Umbilical cord (tissue), 2 donors: ENCODE data around the gene TMEM229B. TPM values are rescaled to one million over a fixed set of nuclear protein-coding genes. Genes with fewer than 3 reads are reported as not detected.
A peak's percentile ranks its signal among the peaks of the same experiment; 100 is the strongest.
"Not testable (repeated sequence)": the region's sequence is repeated elsewhere in the genome, so short reads cannot be mapped to it uniquely, and the experiment has no call there.

Experiments used
- DNase-seq: peaks from one replicate; pipeline ENCODE4 v3.0.0-alpha.2; 2015; ENCODE audit warnings: low spot score
- total RNA-seq: library from RNA; depleted of rRNA; stranded (reverse); fragments of >200 nt; gene quantifications from one replicate; pipeline ENCODE4 v1.2.3, GENCODE V29; 2014; ENCODE audit warnings: low replicate concordance; ENCODE audit not compliant: insufficient read depth

The TMEM229B gene
- total RNA-seq, 1 donor from 2014 or later = 1.9 TPM

GRCh38 chr14:67457782-67458181 lies 30.7 kb downstream of the TMEM229B start:
- no peak for DNase-seq

- no peak for DNase-seq
These were observed 31.8 kb downstream of the TMEM229B start for GRCh38 chr14:67456732-67457131.

GRCh38 chr14:67453575-67454300 lies 34.8 kb downstream of the TMEM229B start:
- no peak for DNase-seq

GRCh38 chr14:67451667-67452066 lies 36.9 kb downstream of the TMEM229B start:
- DNase-seq = not testable (repeated sequence)

GRCh38 chr14:67449096-67449495 lies 39.4 kb downstream of the TMEM229B start:
- DNase-seq = no peak

GRCh38 chr14:67447033-67447381 lies 41.5 kb downstream of the TMEM229B start:
- no peak for DNase-seq

- DNase-seq = peak; percentile 44
These were observed 42.0 kb downstream of the TMEM229B start for GRCh38 chr14:67446371-67447032.

GRCh38 chr14:67444395-67444794 lies 44.1 kb downstream of the TMEM229B start:
- DNase-seq = no peak

GRCh38 chr14:67442139-67442906 lies 46.2 kb downstream of the TMEM229B start:
- no peak for DNase-seq

GRCh38 chr14:67441672-67442071 lies 46.8 kb downstream of the TMEM229B start:
- DNase-seq = no peak

GRCh38 chr14:67441256-67441655 lies 47.3 kb downstream of the TMEM229B start:
- DNase-seq = no peak

- no peak for DNase-seq
These were observed 48.0 kb downstream of the TMEM229B start for GRCh38 chr14:67440513-67440912.

GRCh38 chr14:67438969-67439368 lies 49.6 kb downstream of the TMEM229B start:
- no peak for DNase-seq

- no peak for DNase-seq
These were observed 52.3 kb downstream of the TMEM229B start for GRCh38 chr14:67436006-67436866.

GRCh38 chr14:67435603-67436002 lies 52.9 kb downstream of the TMEM229B start:
- DNase-seq = no peak

- peak; percentile 9 for DNase-seq
These were observed 56.4 kb downstream of the TMEM229B start for GRCh38 chr14:67432050-67432564.

- DNase-seq = no peak
These were observed 58.9 kb downstream of the TMEM229B start for GRCh38 chr14:67429510-67430205.

- no peak for DNase-seq
These were observed 60.0 kb downstream of the TMEM229B start for GRCh38 chr14:67428501-67429031.

GRCh38 chr14:67426983-67427606 lies 61.4 kb downstream of the TMEM229B start:
- DNase-seq = peak; percentile 84

GRCh38 chr14:67426161-67426560 lies 62.4 kb downstream of the TMEM229B start:
- DNase-seq = no peak
